HG03196 (cell line): ENCODE results near the gene KNTC1.
"Not testable (repeated sequence)": the region's sequence is repeated elsewhere in the genome, so short reads cannot be mapped to it uniquely, and the experiment has no call there.

Experiments
- ATAC-seq: cut with Tn5 transposase; IDR thresholded peaks from one replicate; pipeline ENCODE4 v1.9.1; 2021; ENCODE audit not compliant: unreplicated experiment

Gene KNTC1

DNA sequence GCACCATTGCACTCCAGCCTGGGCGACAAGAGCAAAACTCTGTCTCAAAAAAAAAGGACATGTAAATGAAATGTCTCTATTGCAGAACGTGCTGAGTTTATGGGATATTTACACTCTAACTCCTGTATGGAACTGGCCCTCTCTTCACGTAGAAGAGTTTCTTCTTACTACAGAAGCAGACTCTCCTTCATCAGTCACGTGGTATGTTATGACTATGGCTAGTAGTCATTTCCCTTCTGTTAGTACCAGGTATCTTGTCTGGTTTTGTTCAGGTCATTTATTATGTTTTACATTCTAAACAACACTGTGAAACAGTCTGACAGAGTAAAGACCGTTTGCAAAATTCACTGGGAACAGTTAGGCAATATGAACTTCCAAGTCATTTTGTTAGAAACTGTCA lies 20.3 kb downstream of the KNTC1 start:
- ATAC-seq: no peak

DNA sequence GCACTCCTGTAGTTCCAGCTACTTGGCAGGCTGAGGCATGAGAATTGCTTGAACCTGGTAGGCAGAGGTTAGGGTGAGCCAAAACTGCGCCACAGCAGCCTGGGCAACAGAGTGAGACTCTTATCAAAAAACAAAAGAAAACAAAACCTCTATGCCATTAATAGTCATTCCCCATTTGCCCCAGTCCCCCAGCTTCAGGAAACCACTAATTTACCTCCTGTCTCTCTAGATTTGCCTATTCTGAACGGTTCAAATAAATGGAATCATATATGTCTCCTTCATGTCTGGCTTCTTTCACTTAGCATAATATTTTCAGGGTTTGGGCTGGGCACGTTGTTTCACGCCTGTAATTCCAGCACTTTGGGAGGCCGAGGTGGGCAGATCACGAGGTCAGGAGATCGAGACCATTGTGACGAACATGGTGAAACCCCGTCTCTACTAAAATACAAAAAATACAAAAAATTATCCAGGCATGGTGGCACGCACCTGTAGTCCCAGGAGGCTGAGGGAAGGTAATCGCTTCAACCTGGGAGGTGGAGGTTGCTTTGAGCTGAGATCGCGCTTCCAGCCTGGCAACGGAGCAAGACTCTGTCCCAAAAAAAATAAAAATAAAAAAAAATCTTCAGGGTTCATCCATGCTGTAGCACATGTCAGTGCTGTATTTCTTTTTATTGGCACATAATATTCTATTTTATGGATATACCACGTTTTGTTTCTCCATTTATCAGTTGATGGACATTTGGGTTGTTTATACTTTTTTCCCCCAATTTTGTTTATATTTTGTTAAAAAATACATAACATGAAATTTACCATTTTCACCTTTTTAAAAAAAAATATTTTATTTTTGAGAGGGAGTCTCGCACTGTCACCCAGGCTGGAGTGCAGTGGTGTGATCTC lies 31.9 kb downstream of the KNTC1 start:
- ATAC-seq: no peak

DNA sequence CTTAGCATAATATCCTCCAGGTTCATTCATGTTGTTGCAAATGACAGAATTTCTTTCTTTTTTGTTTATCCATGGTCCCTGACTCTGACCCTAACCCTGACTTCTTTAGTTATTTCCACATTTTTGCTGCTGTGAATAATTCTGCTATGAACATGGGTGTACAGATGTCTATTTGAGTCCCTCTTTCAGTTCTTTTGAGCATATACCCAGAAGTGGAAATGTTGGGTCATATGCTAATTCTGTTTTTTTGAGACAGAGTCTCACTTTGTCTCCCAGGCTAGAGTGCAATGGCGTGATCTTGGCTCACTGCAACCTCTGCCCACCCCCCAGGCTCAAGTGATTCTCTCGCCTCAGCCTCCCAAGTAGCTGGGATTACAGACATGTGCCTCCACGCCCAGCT lies 33.1 kb downstream of the KNTC1 start:
- ATAC-seq: no peak

DNA sequence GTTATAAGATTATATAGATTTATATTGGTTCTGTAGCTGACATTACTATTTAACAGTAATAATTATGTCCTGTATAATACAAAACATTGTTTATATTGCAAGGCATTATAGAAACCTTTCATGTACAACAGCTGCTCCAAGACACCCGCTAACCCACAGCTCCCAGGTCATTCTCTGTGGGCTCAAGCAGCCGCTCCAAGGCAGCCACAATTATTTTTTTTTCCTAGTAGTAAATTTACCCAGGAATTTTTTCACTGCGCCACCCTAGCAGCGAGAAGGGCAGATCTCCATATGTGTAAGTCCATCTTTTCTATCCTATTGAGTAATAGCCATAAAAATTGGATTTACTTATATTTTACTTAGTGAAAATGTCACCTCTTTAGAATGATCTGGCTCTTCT lies 36.3 kb downstream of the KNTC1 start:
- ATAC-seq: no peak

DNA sequence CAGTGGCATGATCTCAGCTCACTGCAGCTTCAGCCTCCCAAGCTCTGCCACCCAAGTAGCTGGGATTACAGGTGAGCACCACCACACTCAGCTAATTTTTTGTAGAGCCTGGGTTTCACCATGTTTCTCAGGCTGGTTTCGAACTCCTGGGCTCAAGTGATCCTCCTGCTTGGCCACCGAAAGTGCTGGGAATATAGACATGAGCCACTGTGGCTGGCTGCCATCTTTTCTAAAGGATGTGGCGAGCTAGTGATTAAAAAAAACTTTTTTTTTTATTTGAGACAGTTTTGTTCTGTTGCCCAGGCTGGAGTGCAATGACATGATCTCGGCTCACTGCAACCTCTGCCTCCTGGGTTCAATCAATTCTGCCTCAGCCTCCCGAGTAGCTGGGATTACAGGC lies 39.8 kb downstream of the KNTC1 start:
- not testable (repeated sequence) for ATAC-seq

DNA sequence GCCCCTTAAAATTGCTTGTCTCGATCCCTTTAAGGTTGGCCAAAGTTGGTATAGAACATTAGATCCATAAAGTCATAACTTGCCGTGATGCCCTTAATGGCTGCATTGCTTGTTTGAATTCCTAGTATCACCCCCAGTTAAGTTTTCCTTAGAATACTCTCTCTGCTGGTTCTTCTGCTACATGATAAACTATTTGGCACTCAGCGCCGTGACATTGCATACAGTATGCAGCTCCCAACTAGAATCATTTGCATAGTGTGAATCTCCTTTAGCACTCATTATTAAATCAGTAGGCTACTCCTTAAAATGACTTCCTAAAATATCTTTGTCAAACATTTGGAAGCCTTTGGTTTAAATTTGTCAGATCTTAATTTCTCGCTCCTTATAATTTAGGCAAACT lies 42.2 kb downstream of the KNTC1 start:
- no peak for ATAC-seq

DNA sequence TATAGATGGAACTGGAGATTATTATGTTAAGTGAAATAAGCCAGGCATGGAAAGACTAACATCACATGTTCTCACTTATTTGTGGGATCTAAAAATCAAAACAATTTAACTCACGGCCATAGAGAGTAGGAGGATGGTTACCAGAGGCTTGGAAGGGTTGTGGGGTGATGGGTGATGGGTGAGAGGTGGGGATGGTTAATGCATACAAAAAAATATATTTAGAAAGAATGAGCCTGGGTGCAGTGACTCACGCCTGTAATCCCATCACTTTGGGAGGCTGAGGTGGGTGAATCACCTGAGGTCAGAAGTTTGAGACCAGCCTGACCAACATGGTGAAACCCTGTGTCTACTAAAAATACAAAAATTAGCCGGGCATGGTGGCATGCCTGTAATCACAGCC lies 43.0 kb downstream of the KNTC1 start:
- ATAC-seq: not testable (repeated sequence)

DNA sequence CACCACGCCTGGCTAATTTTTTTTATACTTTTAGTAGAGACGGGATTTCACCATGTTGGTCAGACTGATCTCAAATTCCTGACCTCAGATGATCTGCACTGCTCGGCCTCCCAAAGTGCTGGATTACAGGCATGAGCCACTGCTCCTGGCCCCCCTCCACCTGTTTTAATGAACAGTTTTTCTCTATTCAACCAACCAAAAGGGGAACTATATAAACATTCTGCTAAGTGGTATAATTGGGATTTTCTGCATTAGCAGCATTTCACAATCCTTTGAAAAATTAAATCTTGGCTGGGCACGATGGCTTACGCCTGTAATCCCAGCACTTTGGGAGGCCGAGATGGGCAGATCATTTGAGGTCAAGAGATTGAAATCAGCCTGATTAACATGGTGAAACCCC lies 44.8 kb downstream of the KNTC1 start:
- no peak for ATAC-seq

DNA sequence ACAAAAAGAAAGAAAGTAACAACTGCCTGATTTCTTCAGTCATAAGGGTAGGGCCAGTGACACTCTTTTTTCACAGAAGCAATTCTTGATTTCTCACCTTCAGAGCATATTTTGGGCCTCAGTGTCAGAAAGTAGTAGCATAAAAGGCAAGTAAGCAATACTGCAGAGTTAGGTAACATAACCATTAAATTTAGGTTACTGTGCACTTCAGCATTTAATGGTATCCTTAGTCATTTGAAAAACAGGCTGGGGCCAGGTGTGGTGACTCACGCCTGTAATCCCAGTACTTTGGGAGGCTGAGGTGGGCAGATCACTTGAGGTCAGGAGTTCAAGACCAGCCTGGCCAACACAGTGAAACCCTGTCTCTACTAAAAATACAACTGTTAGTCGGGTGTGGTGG lies 56.2 kb downstream of the KNTC1 start:
- ATAC-seq: not testable (repeated sequence)

DNA sequence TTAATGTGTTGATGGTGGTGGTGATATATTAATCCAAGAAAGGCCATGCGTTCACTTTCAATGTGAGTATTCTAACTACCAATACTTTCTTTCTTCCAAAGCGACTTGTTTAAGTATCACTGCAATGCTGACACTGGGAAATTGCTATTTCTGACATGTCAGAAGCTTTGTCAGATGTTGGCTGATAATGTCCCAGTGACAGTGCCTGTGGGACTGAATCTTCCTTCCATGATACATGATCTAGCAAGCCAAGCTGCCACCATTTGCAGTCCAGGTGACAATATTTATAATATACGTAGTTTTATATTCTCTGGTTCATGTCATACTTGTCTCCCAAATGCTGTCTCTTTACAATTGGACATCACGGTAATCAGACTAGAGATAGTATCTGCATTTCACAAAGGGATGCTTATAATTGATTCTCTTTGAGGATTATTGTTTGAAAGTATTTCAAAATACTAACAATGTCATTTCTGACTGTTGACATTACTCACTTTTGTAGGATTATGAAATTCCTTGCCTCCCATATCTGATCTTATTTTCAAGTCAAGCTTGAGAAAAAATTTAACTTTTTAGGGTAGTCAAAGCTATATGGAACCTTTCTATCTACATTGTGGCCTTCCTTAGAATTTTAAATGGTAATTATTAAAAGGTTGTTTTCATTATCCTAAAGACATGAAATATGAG lies 57.3 kb downstream of the KNTC1 start:
- ATAC-seq: no peak

DNA sequence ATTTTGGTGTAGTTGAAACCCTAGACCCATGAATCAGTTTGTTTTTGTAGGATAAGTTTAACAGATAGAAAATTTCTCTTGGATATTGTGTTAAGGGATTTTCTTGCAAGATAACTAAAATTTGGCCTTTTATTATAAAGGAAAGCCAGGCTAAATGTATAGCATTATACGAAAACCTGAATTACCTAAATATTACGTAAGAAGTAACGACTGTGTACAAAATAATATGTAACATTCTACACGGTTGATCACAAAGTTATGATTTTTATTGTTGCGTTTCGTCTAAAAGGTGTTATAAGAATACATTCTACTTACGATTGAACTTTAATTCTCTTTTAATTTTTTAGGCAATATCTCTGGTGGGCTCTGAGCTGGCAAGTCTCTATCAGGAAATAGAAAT lies 63.9 kb downstream of the KNTC1 start:
- no peak for ATAC-seq

DNA sequence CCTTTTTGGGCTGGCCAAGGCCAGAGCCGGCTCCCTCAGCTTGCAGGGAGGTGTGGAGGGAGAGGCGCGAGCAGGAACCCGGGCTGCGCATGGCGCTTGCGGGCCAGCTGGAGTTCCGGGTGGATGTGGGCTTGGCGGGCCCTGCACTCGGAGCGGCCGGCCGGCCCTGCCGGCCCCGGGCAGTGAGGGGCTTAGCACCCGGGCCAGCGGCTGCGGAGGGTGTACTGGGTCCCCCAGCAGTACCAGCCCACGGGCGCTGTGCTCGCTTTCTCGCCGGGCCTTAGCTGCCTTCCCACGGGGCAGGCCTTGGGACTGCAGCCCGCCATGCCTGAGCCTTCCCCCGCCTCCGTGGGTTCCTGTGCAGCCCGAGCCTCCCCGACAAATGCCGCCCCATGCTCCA lies 64.9 kb downstream of the KNTC1 start:
- not testable (repeated sequence) for ATAC-seq

DNA sequence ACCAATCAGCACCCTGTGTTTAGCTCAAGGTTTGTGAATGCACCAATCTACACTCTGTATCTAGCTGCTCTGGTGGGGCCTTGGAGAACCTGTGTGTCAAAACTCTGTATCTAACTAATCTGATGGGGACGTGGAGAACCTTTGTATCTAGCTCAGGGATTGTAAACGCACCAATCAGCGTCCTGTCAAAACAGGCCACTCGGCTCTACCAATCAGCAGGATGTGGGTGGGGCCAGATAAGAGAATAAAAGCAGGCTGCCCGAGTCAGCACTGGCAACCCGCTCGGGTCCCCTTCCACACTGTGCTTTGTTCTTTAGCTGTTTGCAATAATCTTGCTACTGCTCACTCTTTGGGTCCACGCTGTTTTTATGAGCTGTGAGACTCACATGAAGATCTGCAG lies 65.5 kb downstream of the KNTC1 start:
- ATAC-seq: not testable (repeated sequence)

DNA sequence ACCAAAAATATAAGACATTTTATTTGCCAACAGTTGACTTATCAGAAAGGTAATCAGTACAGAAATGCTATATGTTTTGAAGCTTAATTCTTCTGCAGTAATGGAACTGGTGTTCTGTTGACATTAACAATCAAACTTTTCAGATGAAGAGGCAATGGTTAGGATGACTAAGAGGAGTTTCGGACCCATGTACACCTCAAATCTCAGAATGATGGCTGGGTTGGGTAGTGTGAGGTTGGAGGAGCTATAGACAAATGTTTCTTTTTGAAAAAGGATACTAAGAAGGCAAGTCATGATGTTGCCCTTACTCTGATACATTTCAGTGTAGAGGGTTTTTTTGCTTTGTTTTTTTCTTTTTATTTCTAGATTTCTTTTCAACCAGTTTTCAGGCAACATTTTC lies 66.9 kb downstream of the KNTC1 start:
- ATAC-seq: no peak

DNA sequence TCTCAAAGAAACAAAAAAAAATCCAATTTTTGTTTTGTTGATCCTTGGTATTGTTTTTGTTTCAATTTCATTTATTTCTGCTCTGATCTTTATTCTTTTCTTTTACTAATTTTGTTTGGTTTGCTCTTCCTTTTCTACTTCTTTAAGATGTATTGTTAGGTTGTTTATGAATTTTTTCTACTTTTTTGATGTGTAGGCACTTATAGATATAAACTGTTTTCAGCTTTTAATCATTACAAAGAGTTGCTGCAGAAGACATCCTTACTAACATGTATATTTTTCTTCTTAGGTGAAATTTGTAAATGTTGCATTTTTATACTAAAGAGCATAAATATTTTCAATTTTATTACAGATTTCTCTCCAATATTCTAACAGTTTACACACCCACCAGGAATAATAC lies 69.8 kb downstream of the KNTC1 start:
- ATAC-seq: no peak

DNA sequence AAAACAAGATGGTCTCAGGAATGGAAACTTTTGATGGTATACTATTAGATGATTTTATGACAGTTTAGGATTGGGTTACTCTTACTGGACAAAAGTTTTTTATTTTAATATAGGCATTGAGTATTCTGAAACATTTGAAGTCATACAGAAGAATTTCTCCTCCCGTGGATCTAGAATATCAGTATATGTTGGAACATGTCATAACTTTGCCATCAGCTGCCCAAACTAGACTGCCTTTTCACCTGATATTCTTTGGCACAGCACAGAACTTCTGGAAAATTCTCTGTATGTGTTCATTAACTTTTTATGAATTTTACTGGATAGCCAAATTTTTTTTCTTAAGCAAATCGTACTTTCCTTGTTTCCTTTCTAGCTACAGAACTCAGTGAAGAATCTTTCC lies 75.4 kb downstream of the KNTC1 start:
- no peak for ATAC-seq

DNA sequence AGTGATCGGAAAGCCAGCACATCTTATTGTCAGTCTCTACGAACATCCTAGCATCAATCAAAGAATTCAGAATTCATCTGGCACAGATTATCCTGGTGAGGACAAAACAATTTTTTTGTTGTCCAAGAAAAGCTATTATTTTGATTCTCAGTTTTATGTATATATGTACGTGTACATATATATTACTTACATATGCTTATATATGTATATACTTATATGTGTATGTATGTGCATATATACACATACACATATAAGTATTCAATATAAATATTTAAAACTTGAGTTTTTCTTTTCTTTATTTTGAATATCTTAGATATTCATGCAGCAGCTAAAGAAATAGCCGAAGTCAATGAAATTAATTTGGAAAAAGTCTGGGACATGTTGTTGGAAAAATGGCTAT lies 77.9 kb downstream of the KNTC1 start:
- ATAC-seq: no peak

DNA sequence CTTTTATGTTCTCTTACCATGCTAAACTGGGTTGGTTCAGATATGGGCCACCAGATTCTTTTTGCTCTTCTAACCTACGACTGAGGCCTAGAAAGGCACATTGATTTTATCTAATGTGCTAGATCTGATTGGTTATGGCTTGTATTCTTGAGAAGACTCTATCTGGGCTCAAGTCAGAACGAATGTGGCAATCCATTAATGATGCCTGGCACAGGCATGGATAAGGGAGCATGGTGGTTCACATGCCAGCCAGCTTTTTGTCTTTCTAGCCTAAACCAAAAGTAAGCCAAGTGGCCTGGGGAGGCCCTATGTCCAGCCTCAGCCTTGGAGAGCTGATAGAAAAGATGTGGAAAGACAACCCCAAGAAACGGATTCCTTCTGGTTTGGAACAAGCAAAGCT lies 82.7 kb downstream of the KNTC1 start:
- ATAC-seq: no peak

DNA sequence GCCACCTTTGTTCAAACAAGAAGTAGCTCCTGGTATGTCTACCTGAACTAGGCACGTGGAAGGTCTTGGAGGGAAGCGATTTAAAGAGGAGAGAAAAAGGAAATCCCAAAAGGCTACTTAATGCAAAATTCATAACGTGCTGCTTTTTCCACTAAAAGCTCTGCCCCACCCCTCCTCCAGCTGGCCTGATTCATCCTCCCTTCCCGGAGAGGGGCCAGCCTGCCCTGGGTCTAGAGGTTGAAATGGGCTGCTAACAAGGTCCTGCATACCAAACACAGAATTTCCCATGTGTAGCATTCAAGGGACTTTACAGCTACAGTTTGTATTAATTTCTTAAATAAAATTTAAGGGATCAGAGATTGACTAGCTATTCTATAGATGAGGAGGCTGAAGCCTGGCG lies 83.2 kb downstream of the KNTC1 start:
- ATAC-seq: no peak

DNA sequence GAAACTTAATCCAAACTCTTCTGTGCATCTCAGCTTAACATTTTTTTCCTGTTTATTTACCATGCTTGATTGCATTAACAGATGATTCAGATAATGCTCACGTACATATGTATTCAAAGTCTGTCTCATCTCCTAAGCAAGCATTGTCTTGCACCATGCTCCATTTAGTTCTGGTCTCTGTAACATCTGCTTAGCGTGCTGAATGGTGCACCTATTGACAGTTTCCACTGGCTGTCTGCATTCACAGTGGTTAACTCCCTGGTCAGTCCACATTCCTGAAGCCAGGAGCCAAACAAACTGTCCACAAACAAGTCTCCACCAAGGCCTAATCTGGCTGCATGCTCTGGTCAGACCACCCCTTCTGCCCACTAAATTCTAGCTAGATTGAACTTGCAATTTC lies 83.9 kb downstream of the KNTC1 start:
- ATAC-seq: no peak

DNA sequence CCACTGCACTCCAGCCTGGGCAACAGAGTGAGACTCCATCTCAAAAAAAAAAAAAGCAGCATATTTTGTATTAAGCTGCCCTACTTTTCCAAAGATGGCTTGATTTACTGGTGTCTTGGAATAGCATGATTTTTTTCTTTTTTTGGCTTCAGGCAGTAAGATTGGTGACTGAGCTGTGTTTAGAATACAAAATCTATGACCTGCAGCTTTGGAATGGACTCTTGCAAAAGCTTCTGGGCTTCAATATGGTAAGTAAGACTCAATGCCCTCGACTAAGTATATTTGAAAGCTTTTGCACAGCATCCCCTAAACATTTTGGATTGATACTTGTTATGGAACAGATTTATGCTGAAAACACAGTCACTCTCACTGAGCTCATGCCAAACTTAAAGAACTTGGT lies 87.8 kb downstream of the KNTC1 start:
- no peak for ATAC-seq

DNA sequence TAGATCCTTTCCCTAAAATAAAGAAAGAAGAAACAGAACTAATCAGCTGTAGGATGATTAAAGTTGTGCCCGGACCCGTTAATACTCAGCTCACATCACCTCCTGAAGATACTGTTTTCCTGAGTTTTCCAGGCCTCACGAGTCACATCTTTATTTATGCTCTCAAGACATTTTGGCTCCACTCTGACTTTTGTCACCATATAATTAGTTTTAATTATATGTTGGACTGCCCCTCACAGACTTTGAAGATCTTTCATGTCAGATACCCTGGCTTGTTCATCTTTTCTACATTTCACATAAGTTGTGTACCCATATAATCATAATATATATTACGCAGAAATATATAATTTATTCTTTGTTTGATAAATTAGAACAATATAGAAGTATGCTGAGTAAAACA lies 88.7 kb downstream of the KNTC1 start:
- ATAC-seq: no peak

DNA sequence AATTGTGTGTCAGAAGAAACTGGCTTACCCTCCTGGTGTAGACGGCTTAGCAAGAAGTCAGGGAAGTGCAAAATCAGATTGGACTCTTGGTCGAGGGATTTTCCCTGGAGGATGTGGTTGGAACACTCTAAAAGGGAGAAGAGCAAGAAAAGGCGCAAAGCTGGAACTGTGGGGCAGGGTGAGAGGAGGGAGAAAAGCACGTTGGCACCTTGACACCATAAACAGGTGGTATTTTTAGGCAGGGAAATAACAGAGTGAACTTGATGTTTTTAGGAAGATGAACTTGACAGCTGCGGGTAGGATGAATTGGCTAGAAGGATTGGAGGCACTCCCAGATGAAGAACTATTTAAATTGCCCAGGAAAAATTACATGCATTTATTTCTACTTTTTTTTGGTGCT lies 108.4 kb downstream of the KNTC1 start:
- ATAC-seq: no peak
